GM19238 (cell line): ENCODE measurements around the gene SLC10A3.
A peak's percentile ranks its signal among the peaks of the same experiment; 100 is the strongest.
"Not testable (repeated sequence)": the region's sequence is repeated elsewhere in the genome, so short reads cannot be mapped to it uniquely, and the experiment has no call there.

ENCODE experiments used
- DNase-seq: peaks from one replicate; pipeline ENCODE4 v3.0.0; 2011; ENCODE audit warnings: low spot score; ENCODE audit not compliant: insufficient read length

Gene SLC10A3

DNA sequence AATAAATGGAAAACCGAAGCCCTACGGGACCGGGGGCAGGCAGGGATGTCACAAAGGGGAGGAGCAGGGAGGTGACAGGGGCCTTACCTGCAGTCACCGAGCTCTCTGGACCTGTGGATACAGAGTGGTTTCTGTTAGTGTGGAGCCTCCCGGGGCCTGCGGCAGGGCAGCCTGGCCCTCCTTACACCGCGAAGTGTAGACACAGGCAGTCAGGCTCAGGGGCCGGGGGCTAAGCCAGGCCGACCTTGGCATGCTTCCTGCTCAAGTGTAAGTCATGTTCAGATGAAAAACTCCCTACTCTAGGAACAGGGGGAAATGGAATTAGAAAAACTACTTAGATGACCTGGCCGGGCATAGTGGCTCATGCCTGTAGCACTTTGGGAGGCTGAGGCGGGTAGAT lies 21.3 kb upstream of the SLC10A3 start:
- DNase-seq, result no peak

DNA sequence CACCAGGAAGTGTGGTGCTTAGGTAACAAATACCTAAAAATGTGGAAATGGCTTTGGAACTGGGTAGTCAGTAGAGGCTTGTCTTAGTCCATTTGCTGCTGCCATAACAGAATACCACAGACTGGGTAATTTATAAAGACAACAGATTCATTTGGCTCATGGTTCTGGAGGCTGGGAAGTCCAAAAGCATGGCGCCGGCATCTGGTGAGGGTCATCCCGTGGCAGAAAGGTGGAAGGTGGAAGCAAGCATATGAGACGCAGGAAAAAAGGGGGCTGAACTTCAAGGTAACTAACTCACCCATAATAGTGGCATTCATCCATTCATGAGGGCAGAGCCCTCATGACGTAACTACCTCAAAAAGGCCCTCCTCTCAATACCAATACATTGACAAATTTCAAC lies 19.0 kb upstream of the SLC10A3 start:
- no peak for DNase-seq

DNA sequence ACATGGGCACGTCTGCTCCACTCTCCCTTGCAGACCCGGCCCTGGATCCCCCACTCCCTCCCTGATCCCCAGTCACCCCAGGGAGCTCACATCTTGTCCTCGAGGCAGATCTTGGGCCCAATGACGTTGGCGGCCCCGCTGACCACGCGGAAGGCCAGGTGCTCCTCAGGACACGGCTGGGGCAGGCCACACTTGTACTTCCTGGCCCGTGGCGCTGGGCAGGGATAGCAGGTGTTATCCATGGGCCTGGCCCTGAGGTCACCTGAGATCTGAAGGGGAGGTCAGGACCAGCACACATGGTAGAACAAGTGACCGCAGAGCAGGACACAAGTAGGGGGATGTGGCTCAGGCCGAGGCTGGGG lies 17.9 kb upstream of the SLC10A3 start:
- no peak for DNase-seq

DNA sequence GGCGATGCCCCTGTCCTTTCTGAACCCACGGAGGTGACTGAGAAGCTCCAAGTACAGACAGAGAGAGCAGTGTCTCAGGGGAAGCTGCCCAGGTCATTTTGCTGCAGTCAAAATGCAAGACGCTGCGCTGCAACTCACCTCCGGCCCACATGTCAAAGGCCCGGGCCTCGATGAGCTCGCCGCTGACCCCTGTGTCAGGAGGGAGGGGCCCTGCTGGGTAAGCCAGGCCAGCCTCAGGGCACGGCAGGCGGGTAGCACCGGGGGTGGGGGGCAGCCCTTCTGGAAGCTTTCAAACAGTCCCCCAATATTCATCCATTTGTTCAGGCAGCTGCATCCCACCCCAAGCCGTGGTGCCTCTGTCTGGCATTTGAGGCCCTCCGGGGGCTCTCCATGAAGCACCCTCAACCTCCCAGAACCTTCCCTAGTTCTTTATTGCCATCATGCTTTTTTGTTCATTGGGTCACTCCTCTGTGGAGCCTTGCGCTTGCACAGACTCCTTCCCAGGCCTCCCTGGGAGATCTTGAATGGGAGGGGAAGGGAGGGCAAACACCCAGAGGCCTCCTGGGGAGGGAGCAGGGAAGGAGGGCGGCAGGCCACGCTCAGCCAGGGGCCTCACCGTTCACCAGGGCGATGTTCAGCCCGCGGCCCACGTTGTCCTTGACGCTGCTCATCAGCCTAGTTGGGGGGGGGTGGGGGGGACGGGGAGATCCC lies 17.4 kb upstream of the SLC10A3 start:
- DNase-seq, result no peak

DNA sequence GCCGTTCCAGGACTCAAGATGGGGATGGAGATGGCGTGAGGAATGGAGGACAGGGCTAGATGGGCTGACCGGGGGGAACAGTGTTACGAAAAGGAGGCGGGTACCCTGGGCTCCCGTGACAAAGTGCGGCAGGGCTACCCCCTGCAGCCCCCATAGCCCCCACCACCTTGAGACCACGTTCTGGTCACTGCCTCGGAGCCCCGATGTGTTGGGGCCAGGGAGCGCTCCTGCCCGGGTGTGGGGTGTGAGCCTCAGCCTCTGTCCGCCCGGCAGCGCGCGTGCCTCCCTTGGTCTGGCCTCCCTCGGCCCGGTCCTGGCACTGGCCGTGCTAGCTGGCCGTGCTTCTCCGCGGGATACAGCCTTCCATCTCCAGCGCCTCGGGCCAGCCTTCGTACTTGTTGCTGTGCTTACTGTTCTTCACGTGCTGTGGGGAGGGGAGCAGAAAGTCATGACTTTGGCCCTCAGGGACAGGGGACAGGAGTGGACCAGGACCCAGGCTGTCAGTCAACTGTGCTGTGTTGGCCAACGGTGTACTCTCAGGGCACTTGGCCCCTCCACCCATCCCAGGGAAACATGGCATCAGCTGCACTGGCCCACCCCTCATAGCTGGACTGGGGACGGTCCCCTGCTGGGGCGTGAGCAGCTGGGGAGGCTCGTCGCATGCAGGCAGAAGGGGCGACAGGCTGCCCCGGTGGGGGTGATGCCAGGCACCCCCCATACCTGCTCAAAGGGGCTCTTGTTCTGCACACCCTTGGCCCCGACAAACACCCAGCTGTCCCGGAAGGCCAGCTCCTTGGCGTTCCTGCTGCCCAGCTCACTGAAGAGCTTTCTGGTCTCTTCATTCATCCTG lies 16.3 kb upstream of the SLC10A3 start:
- no peak for DNase-seq

DNA sequence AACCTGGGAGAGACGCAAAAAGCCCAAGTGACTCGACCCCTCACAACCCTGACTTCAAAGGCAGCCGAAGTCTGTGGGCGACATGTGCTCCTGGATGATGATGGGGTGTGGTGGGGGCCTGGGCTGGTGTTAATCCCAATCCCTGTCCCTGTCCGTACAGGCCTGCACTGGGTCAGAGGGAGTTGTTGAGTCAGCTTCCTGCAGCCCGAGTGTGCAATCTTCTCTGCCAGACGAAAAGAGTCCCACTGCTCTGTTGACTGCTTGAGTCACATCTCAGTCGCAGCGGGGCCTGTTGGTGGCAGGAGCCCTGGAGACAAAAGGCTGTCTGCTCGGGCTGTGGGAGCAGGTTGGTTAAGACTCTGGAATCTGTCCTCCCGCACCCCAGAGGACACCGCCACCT lies 15.3 kb upstream of the SLC10A3 start:
- no peak for DNase-seq

DNA sequence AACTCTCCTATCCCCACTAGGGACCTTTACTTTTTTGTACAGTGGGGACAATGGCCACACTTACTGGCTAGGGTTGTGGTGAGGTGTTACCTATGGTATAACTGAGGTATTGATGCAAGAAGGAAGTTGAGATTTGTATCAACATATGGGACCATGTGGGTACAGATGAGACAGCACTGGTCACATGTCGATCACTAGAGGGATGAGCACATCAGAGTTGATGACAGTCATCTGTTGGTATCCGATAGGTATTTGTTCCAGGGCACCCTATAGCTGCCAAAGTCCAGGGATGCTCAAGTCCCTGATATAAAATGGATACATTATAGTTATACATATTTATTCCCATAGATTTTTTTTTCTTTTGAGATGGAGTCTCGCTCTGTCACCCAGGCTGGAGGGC lies 12.6 kb upstream of the SLC10A3 start:
- DNase-seq, result no peak

DNA sequence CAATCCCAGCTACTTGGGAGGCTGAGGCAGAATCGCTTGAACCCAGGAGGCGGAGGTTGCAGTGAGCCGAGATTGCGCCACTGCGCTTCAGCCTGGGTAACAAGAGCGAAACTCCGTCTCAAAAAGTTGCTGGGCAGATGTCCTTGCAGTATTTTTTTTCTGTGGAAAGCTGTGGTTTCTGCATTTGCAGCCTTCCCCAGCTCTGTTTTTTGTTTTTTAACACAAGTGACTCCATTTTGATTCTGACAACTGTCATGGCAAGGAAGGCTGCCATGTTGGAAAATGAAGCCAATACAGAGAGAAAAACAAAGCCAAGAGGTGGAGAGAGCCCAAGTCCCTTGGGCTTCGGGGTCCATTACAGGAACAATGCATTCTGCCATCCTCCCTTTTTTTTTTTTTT lies 11.7 kb upstream of the SLC10A3 start:
- no peak for DNase-seq

DNA sequence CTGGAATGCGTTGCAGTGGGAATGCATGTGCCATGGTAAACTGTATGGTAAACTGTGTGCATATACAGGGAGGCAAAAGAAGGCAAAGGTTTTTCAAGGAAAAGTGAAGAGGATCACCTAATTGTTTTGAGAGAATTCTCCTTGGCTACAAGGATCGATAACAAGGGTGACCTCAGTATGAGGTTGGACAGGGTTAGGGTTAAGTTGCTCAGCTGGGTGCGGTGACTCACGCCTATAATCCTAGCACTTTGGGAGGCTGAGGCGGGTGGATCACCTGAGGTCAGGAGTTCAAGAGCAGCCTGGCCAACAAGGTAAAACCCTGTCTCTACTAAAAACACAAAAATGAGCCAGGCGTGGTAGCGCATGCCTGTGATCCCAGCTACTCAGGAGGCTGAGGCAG lies 11.0 kb upstream of the SLC10A3 start:
- DNase-seq, result not testable (repeated sequence)

DNA sequence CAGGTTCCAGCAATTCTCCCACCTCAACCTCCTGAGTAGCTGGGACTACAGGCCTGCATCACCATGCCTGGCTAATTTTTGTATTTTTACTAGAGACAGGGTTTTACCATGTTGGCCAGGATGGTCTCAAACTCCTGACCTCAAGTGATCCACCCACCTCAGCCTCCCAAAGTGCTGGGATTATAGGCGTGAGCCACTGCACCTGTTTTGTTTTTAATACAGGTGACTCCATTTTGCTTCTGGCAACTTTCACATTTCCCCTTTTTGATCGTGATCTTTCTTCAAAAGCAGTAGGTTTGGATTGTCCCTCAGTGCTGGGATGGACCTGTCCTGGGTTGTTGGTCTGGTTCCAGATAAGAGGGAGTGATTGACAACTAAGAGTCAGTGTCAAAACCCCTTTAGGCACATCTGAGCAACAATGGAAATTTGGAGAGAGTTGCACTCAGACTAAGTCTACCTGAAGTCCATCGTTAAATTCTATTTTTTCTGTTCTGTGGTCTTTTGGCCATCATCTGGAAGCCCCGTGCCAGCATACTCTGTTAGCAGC lies 6.2 kb upstream of the SLC10A3 start:
- not testable (repeated sequence) for DNase-seq

DNA sequence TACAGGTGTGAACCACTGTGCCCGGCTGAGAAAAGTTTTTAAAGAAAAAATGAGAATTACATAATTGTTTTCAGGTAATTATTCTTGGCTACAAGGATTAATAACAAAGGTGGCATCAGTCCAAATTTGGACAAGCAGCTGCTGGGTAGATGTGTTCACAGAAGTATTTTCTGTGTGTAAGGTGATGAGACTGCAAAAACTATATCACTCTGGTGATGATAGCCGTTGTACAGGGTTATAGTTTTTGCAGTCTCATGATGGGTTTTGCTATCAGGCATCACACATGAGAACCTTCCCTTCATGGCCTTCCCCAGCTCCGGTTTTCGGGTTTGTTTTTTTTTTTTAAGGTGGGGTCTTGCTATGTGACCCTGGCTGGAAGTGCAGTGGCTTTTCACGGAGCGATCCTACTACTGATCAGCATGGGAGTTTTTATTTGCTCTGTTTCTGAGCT lies 5.1 kb upstream of the SLC10A3 start:
- no peak for DNase-seq

DNA sequence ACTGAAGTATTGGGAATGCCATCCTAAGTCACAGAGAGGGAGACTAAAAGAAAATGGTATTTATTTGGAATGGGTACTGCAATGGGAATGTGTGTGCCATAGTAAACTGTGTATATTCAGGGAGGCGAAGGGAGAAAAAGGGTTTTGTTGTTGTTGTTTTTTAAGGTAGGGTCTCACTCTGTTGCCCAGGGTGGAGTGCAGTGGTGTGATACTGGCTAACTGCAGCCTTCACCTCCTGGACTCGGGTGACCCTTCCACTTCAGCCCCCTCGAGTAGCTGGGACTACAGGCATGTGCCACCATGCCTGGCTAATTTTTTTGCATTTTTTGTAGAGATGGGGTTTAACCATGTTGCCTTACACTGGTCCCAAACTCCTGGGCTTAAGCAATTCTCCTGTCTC lies 4.3 kb upstream of the SLC10A3 start:
- no peak for DNase-seq

DNA sequence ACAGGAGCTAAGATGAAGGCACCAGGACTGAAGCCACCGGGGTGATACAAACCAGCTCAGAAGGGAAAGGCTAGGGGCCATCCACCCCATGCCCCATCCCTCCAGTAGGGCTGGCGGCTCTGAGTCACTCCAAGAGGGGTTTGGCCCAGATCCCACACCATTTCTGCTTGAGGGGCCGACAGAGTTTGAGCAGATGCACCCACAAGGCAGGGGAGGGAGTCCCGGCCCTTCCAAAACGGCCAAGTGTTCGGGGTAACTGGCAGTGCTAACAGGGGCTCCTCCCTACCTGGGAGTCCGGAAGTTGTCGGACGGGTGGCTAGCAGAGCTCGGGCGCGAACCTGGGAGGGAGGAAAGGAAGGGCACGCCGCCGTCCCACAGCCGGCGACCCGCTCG lies 412 bp downstream of the SLC10A3 start:
- no peak for DNase-seq

DNA sequence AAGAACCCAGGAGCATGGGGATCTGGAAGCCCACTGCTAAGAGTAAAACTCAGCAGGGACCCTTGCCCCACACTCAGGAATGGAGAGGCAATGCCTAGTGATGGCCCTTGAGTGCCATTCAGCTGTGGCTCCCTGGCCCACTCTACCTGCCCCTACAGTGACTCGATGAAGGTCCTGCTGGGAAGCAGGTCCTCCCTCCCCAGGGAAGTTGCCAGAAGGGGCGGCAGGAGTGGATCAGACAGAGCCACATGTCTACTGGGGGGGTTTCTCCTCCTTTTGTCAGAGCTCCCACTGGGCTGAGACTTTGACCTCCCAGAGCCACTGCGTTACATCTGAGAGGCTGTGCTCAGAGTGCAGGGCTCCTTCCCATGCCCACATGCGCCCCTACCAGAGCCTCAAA lies 1.2 kb downstream of the SLC10A3 start:
- DNase-seq, result no peak

DNA sequence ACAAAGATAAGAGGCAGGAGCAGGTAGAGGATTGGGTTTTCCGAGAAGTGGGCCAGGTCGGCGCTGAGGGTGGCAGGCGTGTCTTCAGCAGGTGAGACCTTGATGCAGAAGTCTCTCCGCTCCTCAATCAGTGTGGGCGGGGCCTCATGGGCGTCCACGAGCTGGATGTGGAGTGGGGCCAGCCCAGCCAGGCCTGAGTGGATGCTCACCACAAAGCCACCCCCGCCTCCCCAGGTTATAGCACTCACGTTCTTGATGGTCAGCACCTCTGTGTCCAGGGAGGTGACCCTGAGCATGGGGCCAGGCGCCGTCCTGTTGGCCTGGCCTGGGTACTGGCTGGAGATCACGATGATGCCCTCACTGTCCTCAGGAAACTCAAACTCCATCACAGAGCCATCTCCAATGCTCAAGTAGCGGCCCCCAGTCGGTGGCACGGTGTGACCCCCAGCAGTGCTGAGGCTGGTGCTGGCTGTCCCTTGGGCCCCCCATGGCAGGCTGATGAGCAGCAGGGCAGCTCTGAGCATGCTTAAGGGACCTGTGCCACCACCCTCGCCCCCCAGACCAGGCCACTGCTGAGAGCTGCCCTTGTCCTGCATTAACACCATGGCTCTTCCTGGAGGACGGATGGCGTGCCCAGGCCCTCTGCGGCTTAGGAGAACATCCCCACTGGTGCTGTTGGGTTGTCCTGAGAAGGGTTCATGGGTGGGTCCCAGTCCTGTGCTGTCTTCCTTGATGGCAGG lies 1.9 kb downstream of the SLC10A3 start:
- DNase-seq, result no peak

DNA sequence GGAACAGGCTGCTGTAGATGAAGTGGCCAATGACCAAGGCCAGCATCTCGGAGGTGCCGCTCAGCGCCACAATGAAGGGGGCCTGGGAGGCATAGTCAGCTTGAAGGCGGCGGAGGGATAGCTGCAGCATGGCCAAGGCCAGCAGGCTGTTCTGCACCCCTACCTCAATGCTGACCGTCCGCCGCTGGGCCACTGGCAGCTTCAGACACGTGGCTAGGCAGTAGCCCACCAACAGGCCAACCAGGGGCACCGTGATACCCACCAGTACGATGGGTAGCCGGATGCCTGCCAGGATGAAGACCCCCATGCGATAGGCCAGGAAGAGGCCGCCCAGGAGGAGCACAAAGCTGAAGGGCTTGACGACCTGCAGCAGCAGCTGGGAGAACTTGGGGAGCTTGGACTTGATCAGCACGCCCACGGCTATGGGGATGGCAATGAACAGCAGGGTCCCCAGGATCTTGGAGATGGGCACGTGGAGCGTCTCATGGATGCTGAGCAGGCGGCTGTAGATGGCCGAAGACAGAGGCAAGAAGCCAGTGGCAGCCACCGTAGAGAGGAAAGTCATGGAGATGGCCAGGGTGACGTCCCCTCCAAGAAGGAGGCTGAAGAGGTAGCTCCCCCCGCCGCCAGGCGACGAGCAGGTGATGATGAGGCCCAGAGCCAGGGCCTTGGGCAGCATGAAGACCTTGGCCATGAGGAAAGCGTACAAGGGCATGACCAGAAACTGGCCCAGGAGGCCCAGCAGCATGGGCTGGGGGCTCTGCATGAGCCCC lies 2.7 kb downstream of the SLC10A3 start:
- no peak for DNase-seq

DNA sequence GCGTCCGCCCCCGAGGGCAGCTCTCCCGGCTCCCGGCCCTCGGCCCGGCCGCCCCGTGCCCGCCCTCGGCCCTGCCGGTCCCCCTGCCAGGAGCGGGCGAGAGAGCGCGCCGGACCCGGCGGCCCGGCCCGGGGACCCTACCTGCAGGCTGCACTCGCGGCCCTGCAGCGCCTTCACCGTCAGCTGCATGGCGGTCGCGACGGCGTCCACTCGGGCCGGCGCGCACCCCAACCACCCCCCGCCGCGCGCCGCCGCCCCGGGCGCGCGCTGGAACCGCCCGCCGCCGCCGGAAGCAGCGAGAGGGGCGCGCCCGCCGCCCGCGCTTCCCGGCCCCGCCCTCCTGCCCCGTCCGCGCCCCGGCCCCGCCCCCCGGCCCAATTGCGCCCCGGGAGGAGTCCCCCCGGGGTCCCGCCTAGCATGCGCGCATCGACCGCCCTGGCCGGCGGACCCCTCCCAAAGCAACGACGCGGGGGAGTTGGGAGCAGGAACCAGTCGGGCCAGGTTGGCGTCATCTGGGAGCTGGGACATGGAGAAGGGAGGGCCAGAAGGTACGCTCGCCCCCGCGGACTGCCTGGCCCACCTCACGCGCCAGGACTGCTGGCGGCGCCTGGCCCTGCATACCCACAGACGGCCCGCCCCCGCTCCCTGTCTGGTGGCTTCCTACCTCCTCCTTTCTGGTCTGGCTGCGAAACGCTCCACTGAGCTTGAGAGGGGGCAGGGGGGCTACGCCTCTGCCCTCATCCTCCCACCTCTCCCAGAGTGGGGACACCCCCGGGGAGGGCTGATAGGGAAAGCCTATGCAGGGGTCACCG lies 3.8 kb downstream of the SLC10A3 start, which contains the start of gene UBL4A:
Gene UBL4A (minus strand): TSS at position 220 of the 812 bp plus-strand sequence. CDS start 31 bp downstream, at position 189.
- peak; percentile 62 for DNase-seq

DNA sequence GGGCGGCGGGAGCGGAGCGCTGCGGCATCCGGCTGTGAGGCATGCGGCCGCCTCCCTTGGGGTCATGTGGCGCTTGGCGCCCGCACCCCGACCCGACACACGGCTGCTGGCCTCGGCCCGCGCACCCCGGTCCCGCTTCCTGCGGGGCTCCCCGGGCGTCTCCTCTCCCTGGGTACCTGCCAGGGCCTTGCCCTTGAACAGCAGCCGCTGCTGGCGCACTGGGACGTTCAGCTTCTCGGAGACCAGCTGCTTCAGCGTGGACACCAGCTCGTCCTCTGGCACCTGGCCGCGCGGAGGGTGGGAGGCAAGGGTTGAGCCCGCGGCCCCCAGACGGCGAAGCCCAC lies 4.4 kb downstream of the SLC10A3 start:
- DNase-seq, result peak; percentile 39

DNA sequence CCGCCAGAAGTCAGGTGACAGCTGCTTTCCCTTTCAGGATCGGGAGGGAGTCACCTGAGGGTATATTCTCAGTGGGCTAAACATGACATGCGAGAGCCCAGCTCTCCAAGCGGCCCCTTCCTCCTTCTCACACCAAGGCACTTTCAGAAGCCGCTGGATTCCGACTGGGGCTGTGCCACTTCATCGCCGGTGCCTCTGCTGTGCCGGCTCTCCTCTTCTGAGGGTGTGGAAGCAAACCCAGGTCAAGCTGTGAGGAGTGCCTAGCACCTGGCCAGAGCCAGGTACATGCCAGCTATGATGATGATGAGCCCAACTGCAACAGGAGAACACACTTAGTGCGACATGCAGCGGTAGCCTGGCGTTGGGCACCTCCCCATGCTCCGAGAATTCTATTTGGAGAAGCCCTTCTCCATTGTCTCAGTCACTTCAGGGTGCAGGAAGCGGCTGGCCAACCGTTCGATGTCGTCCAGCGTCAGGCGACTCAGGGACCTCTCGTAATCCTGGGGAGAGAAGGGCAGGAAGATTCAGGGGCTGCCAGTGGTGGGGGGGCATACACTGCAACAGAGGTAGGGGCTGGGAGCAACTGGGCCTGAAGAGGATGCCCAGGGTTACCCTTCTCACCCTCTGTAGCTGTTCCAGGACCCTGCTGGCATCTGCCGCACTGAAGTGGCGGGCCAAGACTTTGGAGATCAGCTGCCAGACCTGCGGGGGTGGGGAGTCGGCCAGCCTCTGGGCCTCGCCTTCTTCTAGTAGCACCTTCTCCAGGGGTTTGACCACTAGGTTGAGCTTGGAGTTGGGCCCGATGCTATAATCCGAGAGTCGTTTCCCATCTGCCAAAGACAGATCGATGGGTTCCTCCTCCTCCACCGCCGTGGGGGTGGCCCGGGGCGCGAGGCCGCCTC lies 5.0 kb downstream of the SLC10A3 start:
- DNase-seq, result no peak
